ENCODE data around the gene IARS2. TPM values are rescaled to one million over a fixed set of nuclear protein-coding genes. Genes with fewer than 3 reads are reported as not detected.

Gene IARS2
- total RNA-seq, 1 experiment from 2014 or later: 106 TPM

GRCh38 chr1:220139966-220140365 is 46.0 kb downstream of the IARS2 start:
- ChIA-PET CTCF (no interaction called here), RAD21 (ENCODE audit: low non-redundant PET in 1 of 2, low total read pairs in 2 of 2, uncharacterized antibody in 2 of 2, unreplicated experiment in 2 of 2) (no interaction called here), POLR2A (no interaction called here)
- no peaks in the 10 kb centered on the region for H3K9me3 ChIP-seq (ENCODE audit: control insufficient read depth in 1 of 2, insufficient read depth in 1 of 2, low read depth in 1 of 2, low read length in 2 of 2)
- H3K27ac ChIP-seq (ENCODE audit: low read depth, low read length): no peak overlapping the region
- intact Hi-C loops (cut with micrococcal nuclease): no loop called here
- H3K4me2 ChIP-seq (ENCODE audit: low read length): no peak overlapping the region
- BruUV-seq (replicated peaks): no TSS peak
- H3K4me1 ChIP-seq (ENCODE audit: control insufficient read depth in 1 of 2, insufficient read depth in 2 of 2, low read length in 2 of 2): no peaks in the 10 kb centered on the region
- no peak overlapping the region for H3K4me3 ChIP-seq (replicated peaks in 1 of 2; ENCODE audit: low read depth in 1 of 2, low read length in 2 of 2)
- no peaks in the 10 kb centered on the region for H3K79me2 ChIP-seq (ENCODE audit: insufficient read depth, low read length)
- ATAC-seq (no peak), DNase-seq (ENCODE audit: low read depth, low spot score) (no peak)
- H3K36me3 ChIP-seq (ENCODE audit: control insufficient read depth in 1 of 2, insufficient read depth in 2 of 2, low read length in 2 of 2): peaks cover 34 to 35% of the 10 kb centered on the region in 2 experiments
- H2AFZ ChIP-seq (ENCODE audit: low read depth, low read length, poor library complexity, severe bottlenecking): no peak overlapping the region
- TF ChIP-seq YY1 (IDR thresholded peaks at IDR 0.05; ENCODE audit: extremely low read depth, insufficient replicate concordance, low read depth, low read length) (no peak), EZH2 (IDR thresholded peaks at IDR 0.05) (no peak), ZNF274 (IDR thresholded peaks at IDR 0.05; ENCODE audit: low read depth, low read length) (no peak), POLR2A (IDR thresholded peaks at IDR 0.05; ENCODE audit: borderline replicate concordance, extremely low read depth, insufficient read depth, insufficient read length) (no peak), ATF3 (IDR thresholded peaks at IDR 0.05) (no peak), CBX3 (IDR thresholded peaks at IDR 0.05; ENCODE audit: low read depth) (no peak), SRF (IDR thresholded peaks at IDR 0.05; ENCODE audit: low read depth) (no peak), RAD21 (IDR thresholded peaks at IDR 0.05; ENCODE audit: low read depth) (no peak), REST (IDR thresholded peaks at IDR 0.05; ENCODE audit: low read depth) (no peak), SIN3A (IDR thresholded peaks at IDR 0.05; ENCODE audit: low read depth) (no peak), ZBTB33 (IDR thresholded peaks at IDR 0.05; ENCODE audit: extremely low read depth, insufficient replicate concordance, low read length) (no peak), FOSL1 (IDR thresholded peaks at IDR 0.05; ENCODE audit: low read depth) (no peak)
- H3K27me3 ChIP-seq (ENCODE audit: insufficient read depth, low read length): no peaks in the 10 kb centered on the region
- H3K9me2 ChIP-seq (ENCODE audit: insufficient read depth): no peaks in the 10 kb centered on the region
- H4K20me1 ChIP-seq (ENCODE audit: insufficient read depth): no peaks in the 10 kb centered on the region
- H3K9ac ChIP-seq (ENCODE audit: low read length): no peak overlapping the region
